Endodermal cell (in vitro differentiated cells): ENCODE measurements around the gene PTX3. TPM values are rescaled to one million over a fixed set of nuclear protein-coding genes. Genes with fewer than 3 reads are reported as not detected.

Source experiments
- DNase-seq: peaks from one replicate; pipeline ENCODE4 v3.0.0-alpha.2; 2017
- H3K27ac ChIP-seq: 2 replicates; pipeline ENCODE4 v1.5.1; 2013; ENCODE audit warnings: mild to moderate bottlenecking, low read depth, low read length, moderate library complexity
- H3K27me3 ChIP-seq: 2 replicates; pipeline ENCODE4 v1.6.1; 2013; ENCODE audit warnings: mild to moderate bottlenecking, low read length, moderate library complexity; ENCODE audit not compliant: insufficient read depth, control insufficient read depth, poor library complexity, severe bottlenecking
- H3K36me3 ChIP-seq: 2 replicates; pipeline ENCODE4 v1.7.0; 2013; ENCODE audit warnings: mild to moderate bottlenecking, low read length, moderate library complexity; ENCODE audit not compliant: control insufficient read depth, insufficient read depth
- H3K4me1 ChIP-seq: one replicate; pipeline ENCODE4 v1.7.0; 2013; ENCODE audit warnings: low read length; ENCODE audit not compliant: control insufficient read depth, insufficient read depth
- H3K4me3 ChIP-seq: 2 replicates; pipeline ENCODE4 v1.5.1; 2013; ENCODE audit warnings: mild to moderate bottlenecking, low read length, moderate library complexity
- H3K9ac ChIP-seq: 2 replicates; pipeline ENCODE4 v1.6.1; 2013; ENCODE audit warnings: mild to moderate bottlenecking, low read length, moderate library complexity; ENCODE audit not compliant: poor library complexity, severe bottlenecking; ENCODE audit errors: extremely low read depth
- H3K9me3 ChIP-seq: 2 replicates; pipeline ENCODE4 v1.6.1; 2013; ENCODE audit warnings: mild to moderate bottlenecking, low read length, moderate library complexity; ENCODE audit not compliant: control insufficient read depth
- H3K27ac Mint-ChIP-seq: 2 replicates; pipeline ENCODE4 v1.8.0; 2020; ENCODE audit warnings: mixed read lengths
- H3K27me3 Mint-ChIP-seq: 2 replicates; pipeline ENCODE4 v1.8.0; 2021; ENCODE audit warnings: mild to moderate bottlenecking, mixed read lengths; ENCODE audit not compliant: insufficient read depth
- H3K36me3 Mint-ChIP-seq: 2 replicates; pipeline ENCODE4 v1.8.0; 2020; ENCODE audit warnings: low read depth, mixed read lengths
- H3K4me1 Mint-ChIP-seq: 2 replicates; pipeline ENCODE4 v1.8.0; 2020; ENCODE audit warnings: mixed read lengths
- H3K4me3 Mint-ChIP-seq: 2 replicates; pipeline ENCODE4 v1.8.0; 2020; ENCODE audit warnings: mild to moderate bottlenecking, moderate library complexity, mixed read lengths
- H3K9me3 Mint-ChIP-seq: 2 replicates; pipeline ENCODE4 v1.8.0; 2020; ENCODE audit warnings: mild to moderate bottlenecking, mixed read lengths
- CTCF ChIP-seq: fragments of 200-600 bp; sonication (generic); conservative IDR thresholded peaks from 2 replicates; pipeline ENCODE4 v1.5.0; 2021; ENCODE audit warnings: antibody characterized with exemption, mild to moderate bottlenecking
- WGBS, 2 experiments: methylation state at CpG; one replicate each; pipeline versions ENCODE4 v1.1.5 to v1.1.7; 2013; ENCODE audit warnings: missing lambda C conversion rate in 2 of 2, mixed read lengths in 1 of 2; ENCODE audit not compliant: insufficient coverage in 1 of 2, insufficient read length in 1 of 2; 5-methylcytosine and 5-hydroxymethylcytosine counted together
- total RNA-seq, 2 donors: library from RNA; stranded (reverse); fragmentation: NEBNext Ultra II Directional in 1 of 2; extraction: Animal tissue kit (Norgen Biotek cat#: 25700) in 1 of 2; gene quantifications; 2 replicates in 1 of 2; 3 replicates in 1 of 2; pipeline ENCODE4 v1.2.1, GENCODE V29; 2021

PTX3 gene
- total RNA-seq, 2 donors from 2014 or later = 0.13 to 0.51 TPM

DNA sequence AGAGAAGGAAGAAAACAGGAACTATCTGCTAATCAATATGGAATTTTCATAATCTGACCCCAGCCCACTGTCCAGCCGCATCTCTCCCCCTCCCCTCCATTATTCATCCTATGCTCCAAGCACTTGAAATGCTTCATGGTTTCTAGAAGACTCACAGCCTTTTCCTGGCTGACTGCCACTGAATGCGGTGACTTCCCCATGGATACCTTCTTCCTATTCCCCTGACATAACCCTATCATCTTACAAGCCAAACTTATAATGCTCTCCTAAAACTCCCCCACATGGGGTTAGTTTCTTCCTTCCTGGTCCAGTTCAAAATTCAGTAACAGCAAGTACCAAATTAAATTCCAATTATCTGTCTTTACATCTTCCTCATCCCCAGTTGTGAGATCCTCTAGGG, 31.2 kb upstream of the PTX3 start:
- H3K9me3 Mint-ChIP-seq = no peaks in the 10 kb centered on the region
- no peak overlapping the region for H3K4me3 ChIP-seq
- no peaks in the 10 kb centered on the region for H3K36me3 ChIP-seq
- no peak overlapping the region for H3K4me3 Mint-ChIP-seq
- TF ChIP-seq CTCF = no peak
- no peak overlapping the region for H3K9ac ChIP-seq
- no peak overlapping the region for H3K27ac Mint-ChIP-seq
- H3K4me1 ChIP-seq = no peaks in the 10 kb centered on the region
- no peak for DNase-seq
- WGBS, 2 experiments = 95 to 100% methylated on average over 2 of the region's 2 CpGs
- H3K27me3 ChIP-seq = no peaks in the 10 kb centered on the region
- no peaks in the 10 kb centered on the region for H3K27me3 Mint-ChIP-seq
- H3K27ac ChIP-seq = no peak overlapping the region
- no peaks in the 10 kb centered on the region for H3K36me3 Mint-ChIP-seq
- H3K9me3 ChIP-seq = no peaks in the 10 kb centered on the region
- H3K4me1 Mint-ChIP-seq = peaks cover 2% of the 10 kb centered on the region

DNA sequence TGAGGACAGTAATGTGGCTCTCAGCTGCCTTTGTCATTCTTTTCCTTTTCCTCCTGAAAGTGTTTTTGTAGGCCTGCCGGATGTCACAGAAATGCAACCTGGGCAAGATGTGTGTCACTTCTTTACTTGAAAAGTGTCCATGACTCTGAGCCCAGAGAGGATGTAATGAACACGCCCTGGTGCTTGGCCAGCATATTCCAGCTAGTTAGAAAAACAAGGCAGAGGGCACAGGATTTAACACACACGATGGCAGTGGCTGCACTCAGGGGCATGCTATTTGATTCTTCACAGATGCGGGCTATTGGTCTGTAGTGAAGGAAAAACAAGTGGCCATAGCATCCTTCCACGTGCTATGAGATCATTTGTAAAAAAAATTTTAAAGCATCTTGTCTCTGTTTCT, 30.3 kb upstream of the PTX3 start:
- H3K36me3 ChIP-seq = no peaks in the 10 kb centered on the region
- no peaks in the 10 kb centered on the region for H3K9me3 ChIP-seq
- no peak for TF ChIP-seq CTCF
- Mint-ChIP-seq H3K9me3 (no peaks in the 10 kb centered on the region), H3K4me1 (no peaks in the 10 kb centered on the region), H3K27me3 (no peaks in the 10 kb centered on the region), H3K36me3 (no peaks in the 10 kb centered on the region), H3K27ac (no peak overlapping the region), H3K4me3 (no peak overlapping the region)
- H3K27ac ChIP-seq = no peak overlapping the region
- no peak for DNase-seq
- WGBS, 2 experiments = 88 to 96% methylated on average over 5 of the region's 5 CpGs
- no peaks in the 10 kb centered on the region for H3K4me1 ChIP-seq
- no peak overlapping the region for H3K4me3 ChIP-seq
- no peak overlapping the region for H3K9ac ChIP-seq
- no peaks in the 10 kb centered on the region for H3K27me3 ChIP-seq

DNA sequence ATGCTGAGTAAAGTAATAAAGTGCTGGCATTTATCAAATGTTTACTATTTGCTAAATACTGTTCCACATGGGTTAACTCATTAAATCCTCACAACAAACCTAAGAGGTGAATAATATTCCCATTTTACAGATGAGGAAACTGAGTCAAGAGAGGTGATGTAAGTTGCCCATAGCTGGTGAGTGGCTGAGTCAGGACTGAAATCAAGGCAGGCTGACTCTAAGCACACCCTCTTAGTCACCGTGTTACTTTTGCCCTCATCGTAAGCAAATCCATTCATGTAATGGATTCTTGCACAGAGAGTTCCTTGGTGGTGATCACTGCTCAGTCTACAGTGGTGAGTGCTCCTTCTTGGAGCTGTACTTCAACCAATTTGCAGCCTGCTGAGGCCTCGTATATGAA, 28.9 kb upstream of the PTX3 start:
- Mint-ChIP-seq H3K27ac (no peak overlapping the region), H3K4me3 (no peak overlapping the region), H3K9me3 (no peaks in the 10 kb centered on the region), H3K36me3 (no peaks in the 10 kb centered on the region), H3K4me1 (no peaks in the 10 kb centered on the region), H3K27me3 (no peaks in the 10 kb centered on the region)
- Histone ChIP-seq H3K36me3 (no peaks in the 10 kb centered on the region), H3K4me3 (no peak overlapping the region), H3K9ac (no peak overlapping the region), H3K27ac (no peak overlapping the region), H3K27me3 (no peaks in the 10 kb centered on the region), H3K4me1 (no peaks in the 10 kb centered on the region), H3K9me3 (no peaks in the 10 kb centered on the region)
- TF ChIP-seq CTCF = no peak
- DNase-seq = no peak
- 93 to 97% methylated on average over 3 of the region's 3 CpGs for WGBS, 2 experiments
